Posterior cingulate gyrus (tissue), 11 donors: ENCODE results near the gene SLC9A9.

Experiments used
- DNase-seq, 10 donors: peaks; one replicate each; pipeline versions ENCODE4 v3.0.0 to v3.0.0-alpha.2; 2020 to 2021; ENCODE audit warnings: mixed read lengths in 3 of 10
- intact Hi-C: fragments of 100-400 bp; cut with DNase I; formaldehyde crosslinking; loops from one replicate; pipeline ENCODE4 v1.15.1; 2023

The SLC9A9 gene

GRCh38 chr3:143771258-143771657 lies 77.0 kb downstream of the SLC9A9 start:
- DNase-seq: no peak
- intact Hi-C loops: loop anchor here (10.0 kb wide), 1 partner anchor 74 kb away; the partner anchor contains the start of gene SLC9A9

GRCh38 chr3:143770391-143770790 lies 77.9 kb downstream of the SLC9A9 start:
- intact Hi-C loops: loop anchor here (10.0 kb wide), 1 partner anchor 74 kb away; the partner anchor contains the start of gene SLC9A9
- DNase-seq: no peak

- DNase-seq: no peak
- intact Hi-C loops: loop anchor here (10.0 kb wide), 1 partner anchor 75 kb away; the partner anchor contains the start of gene SLC9A9
Observed at GRCh38 chr3:143769616-143770015, 78.7 kb downstream of the SLC9A9 start.

- intact Hi-C loops: no loop called here
- DNase-seq: no peak
Observed at GRCh38 chr3:143764840-143765239, 83.4 kb downstream of the SLC9A9 start.

DNA sequence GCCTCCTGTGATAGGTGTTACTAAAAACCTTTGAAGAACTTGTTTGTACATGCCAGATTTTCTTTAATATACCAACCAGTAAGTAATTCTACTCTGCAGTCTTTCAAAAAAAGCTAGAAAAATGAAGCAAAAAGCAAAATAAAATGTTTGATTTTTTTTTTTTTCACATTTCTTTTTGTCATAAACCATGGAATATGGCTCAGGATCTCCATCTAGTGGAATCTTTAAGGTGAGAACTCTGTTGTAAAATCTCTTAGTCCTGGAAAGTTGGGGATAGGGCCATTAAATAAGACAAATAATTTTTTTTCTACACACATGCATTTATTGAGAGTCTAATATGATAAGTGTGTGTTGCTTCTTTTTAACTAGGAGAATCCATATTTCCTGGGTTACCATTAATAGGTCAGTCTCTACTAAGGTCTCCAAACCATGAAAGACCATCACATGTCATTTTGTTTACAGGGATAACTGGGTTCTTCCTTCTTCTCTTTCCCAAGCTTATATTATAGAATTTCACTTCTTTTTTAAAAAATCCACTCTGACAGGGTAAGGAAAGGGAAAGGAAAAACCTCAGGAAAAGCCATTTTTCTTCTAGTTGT lies 84.6 kb downstream of the SLC9A9 start:
- intact Hi-C loops: no loop called here
- no peak for DNase-seq

DNA sequence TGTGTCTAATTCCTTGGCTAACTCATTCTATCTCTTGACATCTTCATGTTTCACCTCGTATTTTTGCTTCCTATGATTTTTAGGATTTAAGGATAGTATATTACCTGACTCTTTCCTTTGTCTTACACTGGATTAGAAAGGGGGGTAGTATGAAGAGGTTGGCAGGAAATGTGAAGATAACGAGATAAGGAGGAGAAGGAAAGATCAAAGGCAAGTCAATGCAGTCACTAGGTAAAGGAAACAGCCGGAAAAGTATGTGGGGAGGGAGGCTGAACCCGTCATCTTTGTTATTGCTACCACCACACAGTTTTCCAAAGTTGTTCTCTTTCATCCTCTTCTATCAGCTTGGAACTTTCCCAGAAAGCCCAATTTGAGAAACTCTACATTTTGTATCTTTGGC lies 90.6 kb downstream of the SLC9A9 start:
- intact Hi-C loops: no loop called here

DNA sequence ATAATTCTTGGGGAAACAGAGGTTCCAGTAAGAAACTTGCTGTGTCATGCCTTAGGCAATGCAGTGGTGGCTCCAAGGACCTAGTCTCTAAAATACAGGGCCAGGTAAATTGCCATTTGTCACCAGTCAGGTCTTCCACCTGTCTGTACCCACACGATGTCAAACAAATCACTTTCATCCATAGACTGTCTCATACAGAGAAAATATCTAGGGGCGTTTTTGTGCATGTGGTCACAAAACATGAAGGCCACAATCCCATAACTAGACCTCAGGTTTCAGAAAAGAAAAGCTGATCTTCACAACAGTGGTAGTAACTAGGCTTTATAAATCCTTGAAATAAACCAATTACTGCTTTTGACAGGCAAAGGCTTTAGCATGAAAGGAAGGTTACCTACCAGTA lies 92.3 kb downstream of the SLC9A9 start:
- no peak for DNase-seq
- intact Hi-C loops: no loop called here

More for the DNA sequence above, 90.6 kb downstream of the SLC9A9 start:
- no peak for DNase-seq

GRCh38 chr3:143754090-143754489 lies 94.2 kb downstream of the SLC9A9 start:
- no peak for DNase-seq
- intact Hi-C loops: no loop called here

- intact Hi-C loops: no loop called here
Observed at GRCh38 chr3:143753456-143753855, 94.8 kb downstream of the SLC9A9 start.

GRCh38 chr3:143753006-143753405 lies 95.3 kb downstream of the SLC9A9 start:
- no peak for DNase-seq

More at GRCh38 chr3:143753456-143753855, 94.8 kb downstream of the SLC9A9 start:
- DNase-seq: no peak

DNA sequence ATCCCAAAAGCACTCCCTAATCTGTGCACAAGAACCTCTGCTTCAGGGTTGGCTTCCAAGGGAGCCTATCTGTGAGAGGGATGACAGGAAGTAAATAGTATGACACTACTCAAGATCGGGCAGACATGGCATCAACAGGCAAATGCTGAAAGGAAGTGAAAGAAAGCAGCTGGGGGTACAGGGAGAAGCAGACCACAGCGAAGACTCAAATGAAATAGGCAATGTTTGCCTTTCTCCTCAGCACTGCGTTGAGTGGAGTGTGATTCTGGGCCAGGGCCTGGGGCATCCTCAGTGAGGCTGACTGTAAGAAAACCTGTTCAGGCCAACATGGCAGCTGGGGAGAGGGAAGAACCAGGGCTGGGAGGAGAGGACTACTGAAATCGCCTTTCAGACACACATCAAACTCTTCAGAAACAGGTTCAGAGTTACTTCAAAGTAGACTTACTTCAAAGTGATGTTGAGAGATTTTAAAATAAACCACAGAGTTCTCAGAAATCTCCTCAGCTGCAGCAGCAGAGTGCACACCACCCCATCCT lies 96.6 kb downstream of the SLC9A9 start:
- intact Hi-C loops: no loop called here
- DNase-seq: no peak

More at GRCh38 chr3:143753006-143753405, 95.3 kb downstream of the SLC9A9 start:
- intact Hi-C loops: no loop called here

- intact Hi-C loops: no loop called here
- DNase-seq: no peak
Observed at GRCh38 chr3:143750841-143751240, 97.4 kb downstream of the SLC9A9 start.

DNA sequence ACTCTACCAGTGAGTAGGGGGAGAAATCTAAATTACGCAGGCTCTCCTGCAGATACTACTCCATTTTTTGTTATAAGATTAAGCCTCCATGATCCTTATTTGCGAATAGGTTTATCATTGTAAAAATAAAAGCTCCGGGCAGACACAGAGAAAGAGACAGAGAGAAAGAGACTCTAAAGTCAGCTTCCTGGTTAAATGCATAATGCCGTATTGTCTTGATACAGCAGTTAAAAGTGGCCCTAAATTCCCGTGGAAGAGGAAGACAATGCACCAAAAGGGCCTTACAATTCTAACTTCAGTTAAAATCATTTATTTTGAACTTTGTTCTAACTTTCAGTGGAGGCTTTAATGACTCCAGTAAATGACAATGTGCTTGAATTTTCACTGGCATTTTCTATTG lies 98.3 kb downstream of the SLC9A9 start:
- DNase-seq: no peak
- intact Hi-C loops: no loop called here

DNA sequence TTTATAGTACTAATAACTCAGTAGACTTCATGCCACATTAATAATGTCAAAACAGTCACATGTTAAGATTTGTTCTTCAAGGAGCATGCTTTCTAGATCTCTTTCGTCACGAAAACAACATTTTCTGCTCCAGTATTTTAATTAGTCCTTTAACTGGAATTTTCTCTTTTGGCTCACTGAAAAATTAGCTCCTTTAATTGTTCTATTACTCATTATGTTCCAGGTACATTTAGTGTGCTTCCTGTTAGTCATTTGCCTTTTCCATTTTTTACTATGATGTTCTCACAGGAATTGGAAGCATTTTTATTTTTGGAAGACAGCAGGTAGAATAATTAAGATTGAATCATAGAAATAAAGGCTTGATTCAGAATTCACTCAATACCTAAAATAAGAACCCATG lies 111.2 kb downstream of the SLC9A9 start:
- no peak for DNase-seq
- intact Hi-C loops: no loop called here

DNA sequence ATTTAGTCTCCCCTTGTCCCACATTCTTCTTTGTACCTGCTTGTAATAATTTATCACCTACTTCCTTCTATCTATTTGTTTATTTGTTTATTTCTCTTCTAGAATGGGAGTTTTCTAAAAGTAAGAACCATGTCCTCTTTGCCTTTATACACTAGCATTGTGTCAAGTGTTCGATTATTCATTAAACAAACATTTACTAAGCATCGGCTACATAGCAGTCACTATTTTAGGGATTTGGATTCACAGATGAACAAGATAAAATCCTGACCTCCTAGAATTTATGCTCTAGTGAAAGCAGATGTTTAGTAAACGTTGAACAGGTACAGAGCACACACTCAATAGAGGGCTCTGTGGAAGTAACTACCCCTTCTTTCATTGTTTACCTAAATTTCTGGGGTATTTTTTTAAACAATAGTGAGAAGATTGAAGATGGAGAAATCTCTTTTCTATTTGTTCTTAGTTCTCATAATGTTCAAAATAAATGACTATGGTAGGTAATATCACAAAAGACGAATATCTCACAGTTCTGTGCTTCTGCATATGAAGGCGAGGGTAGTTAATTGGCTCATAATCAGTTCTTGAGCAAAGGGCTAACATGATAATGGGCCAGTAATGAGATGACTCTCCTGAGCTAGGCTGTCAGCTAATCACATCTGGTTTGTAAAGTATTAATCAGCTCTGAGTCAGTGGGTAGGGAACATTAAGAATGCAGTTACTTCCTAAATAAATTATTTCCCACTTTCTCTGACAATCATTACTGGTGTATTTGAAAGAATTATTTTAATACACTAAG lies 111.9 kb downstream of the SLC9A9 start:
- DNase-seq: no peak
- intact Hi-C loops: no loop called here

GRCh38 chr3:143731776-143732175 lies 116.5 kb downstream of the SLC9A9 start:
- no peak for DNase-seq
- intact Hi-C loops: no loop called here

GRCh38 chr3:143731320-143731719 lies 116.9 kb downstream of the SLC9A9 start:
- intact Hi-C loops: no loop called here
- no peak for DNase-seq

DNA sequence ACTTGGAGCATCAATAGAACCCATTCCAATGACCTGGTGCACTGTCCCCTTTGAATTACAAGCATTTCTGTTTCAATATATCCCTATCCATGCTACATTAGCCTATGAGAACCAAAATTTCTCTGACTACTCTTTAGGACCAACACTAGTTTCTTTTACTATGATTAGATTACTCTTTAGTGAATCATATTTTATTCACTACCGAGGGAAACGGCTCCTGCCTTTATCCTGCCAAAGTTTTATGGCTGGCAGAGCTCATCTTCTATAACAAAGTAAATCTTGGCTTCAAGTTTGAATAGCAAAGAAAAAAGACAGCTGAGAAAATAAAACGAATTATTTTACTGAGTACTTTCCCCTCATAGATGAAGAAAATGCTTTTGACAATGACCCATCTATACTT lies 120.9 kb downstream of the SLC9A9 start:
- intact Hi-C loops: no loop called here
- DNase-seq: no peak

DNA sequence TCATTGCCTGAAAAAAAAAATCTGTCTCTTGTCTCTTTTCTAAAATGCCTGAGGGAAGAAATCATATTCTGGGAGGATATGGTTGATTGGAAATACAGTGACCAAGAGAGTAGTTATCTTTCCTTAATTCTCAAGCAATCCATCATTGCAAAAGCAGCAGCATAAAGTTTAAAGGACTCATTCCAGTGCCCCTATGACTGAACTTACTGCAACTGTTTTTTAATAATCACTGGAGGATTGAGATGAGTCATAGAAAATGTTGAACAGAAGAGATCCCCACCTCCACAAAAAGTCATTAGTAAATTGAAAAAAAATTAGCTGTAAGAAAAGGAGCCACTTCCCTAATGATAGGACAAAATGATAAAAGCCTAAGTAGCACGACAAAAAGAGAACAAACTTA lies 121.5 kb downstream of the SLC9A9 start:
- intact Hi-C loops: no loop called here
- DNase-seq: no peak

GRCh38 chr3:143720381-143720780 lies 127.9 kb downstream of the SLC9A9 start:
- no peak for DNase-seq
- intact Hi-C loops: no loop called here

DNA sequence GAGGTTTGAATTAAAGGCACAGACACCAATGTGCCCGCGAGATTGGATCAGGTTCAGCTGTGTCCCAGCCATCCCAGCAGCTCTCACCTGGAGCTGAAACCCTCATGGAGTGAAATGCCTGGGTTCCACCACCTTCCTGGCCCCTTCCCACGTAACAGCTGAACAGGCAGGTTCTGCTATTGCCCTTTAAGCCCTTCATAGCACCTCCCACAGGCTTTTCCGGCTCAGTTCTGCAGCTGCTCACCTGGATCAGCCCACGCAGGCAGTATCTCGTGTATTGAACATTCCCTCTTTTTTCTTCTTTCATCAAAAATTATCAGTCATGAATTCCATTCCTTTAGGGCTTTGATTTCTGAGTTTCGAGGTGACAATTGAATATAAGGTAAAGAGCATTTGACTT lies 129.8 kb downstream of the SLC9A9 start:
- intact Hi-C loops: no loop called here
- DNase-seq: no peak

DNA sequence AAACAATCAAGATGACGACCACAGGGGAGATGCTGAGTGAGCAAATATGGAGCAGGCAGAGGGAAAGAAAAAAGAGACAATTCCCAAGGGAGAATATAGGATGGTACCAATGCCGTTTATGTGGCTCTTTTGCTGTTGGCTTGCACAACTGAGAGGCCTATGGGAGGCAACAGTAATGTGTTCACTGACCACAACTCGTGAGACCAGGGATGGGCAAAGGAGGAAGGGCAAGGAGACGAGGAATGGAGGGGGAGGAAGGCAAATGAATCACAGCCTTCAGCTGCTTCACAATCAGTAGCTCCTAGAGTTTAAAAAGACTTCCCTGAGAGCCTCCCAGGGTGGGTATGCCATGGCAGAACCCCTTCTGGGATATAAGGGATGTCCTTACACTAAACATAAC lies 131.5 kb downstream of the SLC9A9 start:
- intact Hi-C loops: no loop called here
- no peak for DNase-seq
